ENCODE data around the gene SMAD4. TPM values are rescaled to one million over a fixed set of nuclear protein-coding genes. Genes with fewer than 3 reads are reported as not detected.

SMAD4 gene
- total and polyA plus RNA-seq, 4 donors, result 9.3 to 65.3 (median 29.1) TPM

GRCh38 chr18:51121597-51121857 is 91.5 kb downstream of the SMAD4 start:
- DNase-seq (ENCODE audit: low spot score), result no peak
- Histone ChIP-seq H3K27ac (ENCODE audit: low read depth in 1 of 2, low read length in 2 of 2) (no peak overlapping the region), H3K4me1 (ENCODE audit: control insufficient read depth in 4 of 4, insufficient read depth in 4 of 4, low read length in 3 of 4) (no peaks in the 10 kb centered on the region), H3K9ac (ENCODE audit: low read depth in 1 of 2, low read length in 2 of 2) (no peak overlapping the region), H3K4me3 (ENCODE audit: low read depth in 1 of 3, low read length in 3 of 3) (no peak overlapping the region), H3K27me3 (ENCODE audit: control insufficient read depth in 4 of 4, insufficient read depth in 4 of 4, low read length in 3 of 4) (no peaks in the 10 kb centered on the region), H3K9me3 (ENCODE audit: control insufficient read depth in 4 of 4, low read length in 3 of 4) (no peaks in the 10 kb centered on the region), H3K36me3 (ENCODE audit: control insufficient read depth in 4 of 4, insufficient read depth in 3 of 4, low read depth in 1 of 4, low read length in 3 of 4) (no peaks in the 10 kb centered on the region)
- WGBS, result 97% methylated on average over 4 of the region's 4 CpGs
- TF ChIP-seq, protein P1, sequence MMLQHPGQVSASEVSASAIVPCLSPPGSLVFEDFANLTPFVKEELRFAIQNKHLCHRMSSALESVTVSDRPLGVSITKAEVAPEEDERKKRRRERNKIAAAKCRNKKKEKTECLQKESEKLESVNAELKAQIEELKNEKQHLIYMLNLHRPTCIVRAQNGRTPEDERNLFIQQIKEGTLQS (IDR thresholded peaks at IDR 0.05), result no peak
- TF ChIP-seq, protein P2, sequence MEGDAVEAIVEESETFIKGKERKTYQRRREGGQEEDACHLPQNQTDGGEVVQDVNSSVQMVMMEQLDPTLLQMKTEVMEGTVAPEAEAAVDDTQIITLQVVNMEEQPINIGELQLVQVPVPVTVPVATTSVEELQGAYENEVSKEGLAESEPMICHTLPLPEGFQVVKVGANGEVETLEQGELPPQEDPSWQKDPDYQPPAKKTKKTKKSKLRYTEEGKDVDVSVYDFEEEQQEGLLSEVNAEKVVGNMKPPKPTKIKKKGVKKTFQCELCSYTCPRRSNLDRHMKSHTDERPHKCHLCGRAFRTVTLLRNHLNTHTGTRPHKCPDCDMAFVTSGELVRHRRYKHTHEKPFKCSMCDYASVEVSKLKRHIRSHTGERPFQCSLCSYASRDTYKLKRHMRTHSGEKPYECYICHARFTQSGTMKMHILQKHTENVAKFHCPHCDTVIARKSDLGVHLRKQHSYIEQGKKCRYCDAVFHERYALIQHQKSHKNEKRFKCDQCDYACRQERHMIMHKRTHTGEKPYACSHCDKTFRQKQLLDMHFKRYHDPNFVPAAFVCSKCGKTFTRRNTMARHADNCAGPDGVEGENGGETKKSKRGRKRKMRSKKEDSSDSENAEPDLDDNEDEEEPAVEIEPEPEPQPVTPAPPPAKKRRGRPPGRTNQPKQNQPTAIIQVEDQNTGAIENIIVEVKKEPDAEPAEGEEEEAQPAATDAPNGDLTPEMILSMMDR (IDR thresholded peaks at IDR 0.05; ENCODE audit: low read depth, low read length, missing input control), result no peak
- no peak for TF ChIP-seq SP1 (IDR thresholded peaks at IDR 0.05)
- no peak for TF ChIP-seq FOXA1 (IDR thresholded peaks at IDR 0.05)
- no peak for TF ChIP-seq HNF4A (conservative IDR thresholded peaks at IDR 0.05)
- no peak for TF ChIP-seq YY1 (IDR thresholded peaks at IDR 0.05)
- no peak for TF ChIP-seq MAX (IDR thresholded peaks at IDR 0.05)
- no peak for TF ChIP-seq TAF1 (conservative IDR thresholded peaks at IDR 0.05)
- no peak for TF ChIP-seq GABPA (IDR thresholded peaks at IDR 0.05 in 1 of 2, conservative IDR thresholded peaks at IDR 0.05 in 1 of 2)
- no peak for TF ChIP-seq RXRA (IDR thresholded peaks at IDR 0.05)
- TF ChIP-seq HNF4G (IDR thresholded peaks at IDR 0.05), result no peak
- no peak for TF ChIP-seq EGR1 (IDR thresholded peaks at IDR 0.05; ENCODE audit: low read depth in 2 of 2)
- TF ChIP-seq FOXA2 (IDR thresholded peaks at IDR 0.05), result no peak
- TF ChIP-seq, protein P3, sequence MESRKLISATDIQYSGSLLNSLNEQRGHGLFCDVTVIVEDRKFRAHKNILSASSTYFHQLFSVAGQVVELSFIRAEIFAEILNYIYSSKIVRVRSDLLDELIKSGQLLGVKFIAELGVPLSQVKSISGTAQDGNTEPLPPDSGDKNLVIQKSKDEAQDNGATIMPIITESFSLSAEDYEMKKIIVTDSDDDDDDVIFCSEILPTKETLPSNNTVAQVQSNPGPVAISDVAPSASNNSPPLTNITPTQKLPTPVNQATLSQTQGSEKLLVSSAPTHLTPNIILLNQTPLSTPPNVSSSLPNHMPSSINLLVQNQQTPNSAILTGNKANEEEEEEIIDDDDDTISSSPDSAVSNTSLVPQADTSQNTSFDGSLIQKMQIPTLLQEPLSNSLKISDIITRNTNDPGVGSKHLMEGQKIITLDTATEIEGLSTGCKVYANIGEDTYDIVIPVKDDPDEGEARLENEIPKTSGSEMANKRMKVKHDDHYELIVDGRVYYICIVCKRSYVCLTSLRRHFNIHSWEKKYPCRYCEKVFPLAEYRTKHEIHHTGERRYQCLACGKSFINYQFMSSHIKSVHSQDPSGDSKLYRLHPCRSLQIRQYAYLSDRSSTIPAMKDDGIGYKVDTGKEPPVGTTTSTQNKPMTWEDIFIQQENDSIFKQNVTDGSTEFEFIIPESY (IDR thresholded peaks at IDR 0.05), result no peak

- TF ChIP-seq YY1 (IDR thresholded peaks at IDR 0.05) (no peak), REST (IDR thresholded peaks at IDR 0.05) (no peak), RXRA (IDR thresholded peaks at IDR 0.05) (no peak), FOXA1 (IDR thresholded peaks at IDR 0.05) (no peak), MAX (IDR thresholded peaks at IDR 0.05) (no peak), TAF1 (conservative IDR thresholded peaks at IDR 0.05) (no peak)
- TF ChIP-seq, protein P1 (IDR thresholded peaks at IDR 0.05), result no peak
- TF ChIP-seq, protein P2 (IDR thresholded peaks at IDR 0.05; ENCODE audit: low read depth, low read length, missing input control), result no peak
- H3K9ac ChIP-seq (ENCODE audit: low read depth in 1 of 2, low read length in 2 of 2), result no peak overlapping the region
- no peaks in the 10 kb centered on the region for H3K9me3 ChIP-seq (ENCODE audit: control insufficient read depth in 4 of 4, low read length in 3 of 4)
- H3K4me3 ChIP-seq (ENCODE audit: low read depth in 1 of 3, low read length in 3 of 3), result no peak overlapping the region
- no peaks in the 10 kb centered on the region for H3K4me1 ChIP-seq (ENCODE audit: control insufficient read depth in 4 of 4, insufficient read depth in 4 of 4, low read length in 3 of 4)
- H3K27me3 ChIP-seq (ENCODE audit: control insufficient read depth in 4 of 4, insufficient read depth in 4 of 4, low read length in 3 of 4), result no peaks in the 10 kb centered on the region
- 95% methylated on average over 19 of the region's 19 CpGs for WGBS
- DNase-seq (ENCODE audit: low spot score), result no peak
- H3K27ac ChIP-seq (ENCODE audit: low read depth in 1 of 2, low read length in 2 of 2), result no peak overlapping the region
- H3K36me3 ChIP-seq (ENCODE audit: control insufficient read depth in 4 of 4, insufficient read depth in 3 of 4, low read depth in 1 of 4, low read length in 3 of 4), result no peaks in the 10 kb centered on the region
Observed at GRCh38 chr18:51122266-51123045, 92.4 kb downstream of the SMAD4 start.

Data from liver (tissue), 9 donors.